Kidney (tissue), 14 donors: ENCODE results near the gene CYP2W1. TPM values are rescaled to one million over a fixed set of nuclear protein-coding genes. Genes with fewer than 3 reads are reported as not detected.
"Not testable (repeated sequence)": the region's sequence is repeated elsewhere in the genome, so short reads cannot be mapped to it uniquely, and the experiment has no call there.

Experiments used
- DNase-seq, 5 donors: peaks; one replicate each; pipeline ENCODE4 v3.0.0-alpha.2; 2013 to 2020
- FAIRE-seq: peaks from 2 replicates; lab custom pipeline; 2012; peaks lifted over from hg19 to GRCh38; lab: Jason Lieb, UNC
- H3K27ac ChIP-seq, 2 donors: one replicate each; pipeline ENCODE4 v1.7.0; 2013; ENCODE audit warnings: low read depth in 2 of 2, low read length in 2 of 2, inconsistent platforms in 1 of 2
- H3K27me3 ChIP-seq: one replicate; pipeline ENCODE4 v1.7.1; 2013; ENCODE audit warnings: low read length, inconsistent platforms; ENCODE audit not compliant: control insufficient read depth, insufficient read depth
- H3K36me3 ChIP-seq, 3 donors: one replicate each; pipeline versions ENCODE4 v1.7.0 to v1.7.1; 2013; ENCODE audit warnings: low read length in 3 of 3, control low read depth in 1 of 3, inconsistent platforms in 1 of 3; ENCODE audit not compliant: insufficient read depth in 3 of 3, control insufficient read depth in 2 of 3
- H3K4me1 ChIP-seq, 3 donors: one replicate each; pipeline versions ENCODE4 v1.7.0 to v1.7.1; 2013; ENCODE audit warnings: low read length in 3 of 3, inconsistent platforms in 1 of 3, low read depth in 1 of 3; ENCODE audit not compliant: control insufficient read depth in 2 of 3, insufficient read depth in 2 of 3
- H3K4me3 ChIP-seq, 3 donors: one replicate each; pipeline versions ENCODE4 v1.7.0 to v1.8.1; 2013; ENCODE audit warnings: low read length in 3 of 3, control low read depth in 1 of 3, inconsistent platforms in 1 of 3
- H3K9ac ChIP-seq, 3 donors: one replicate each; pipeline versions ENCODE4 v1.7.0 to v1.7.1; 2013; ENCODE audit warnings: low read length in 3 of 3, control low read depth in 1 of 3, inconsistent platforms in 1 of 3
- H3K9me3 ChIP-seq, 3 donors: one replicate each; pipeline versions ENCODE4 v1.7.0 to v1.7.1; 2013; ENCODE audit warnings: low read length in 3 of 3, control low read depth in 1 of 3, inconsistent platforms in 1 of 3; ENCODE audit not compliant: control insufficient read depth in 2 of 3, insufficient read depth in 1 of 3
- CTCF ChIP-seq: IDR thresholded peaks from 3 replicates; pipeline ENCODE4 v1.5.1; 2012; ENCODE audit warnings: mild to moderate bottlenecking, moderate library complexity, borderline replicate concordance; ENCODE audit not compliant: insufficient read depth; ENCODE audit errors: extremely low read depth
- intact Hi-C: fragments of 100-400 bp; cut with DNase I; formaldehyde crosslinking; loops from one replicate; pipeline ENCODE4 v1.11.1; 2022
- polyA plus RNA-seq: library from polyadenylated mRNA; stranded (reverse); fragments of 350-450 nt; fragmentation: Illumina TruSeq; extraction: RNeasy Lipid Tissue Mini Kit (QIAGEN cat#74804); gene quantifications from one replicate; pipeline ENCODE4 v1.2.3, GENCODE V29; 2014; ENCODE audit warnings: low read depth, low replicate concordance; ENCODE audit not compliant: insufficient read depth
- total RNA-seq: library from RNA; stranded (reverse); fragmentation: NEBNext Ultra II Directional; extraction: Animal tissue kit (Norgen Biotek cat#: 25700); gene quantifications from one replicate; pipeline ENCODE4 v1.2.1, GENCODE V29; 2021
- donor health status: control.
- donor health status: control.
- donor health status: control.
- donor health status: control.
- donor health status: control.
- donor health status: DM: yes; HTN: yes; CAD: no.
- donor health status: Normal renal cell carcinoma (clear cell type).

CYP2W1 gene
- total and polyA plus RNA-seq, 2 donors from 2014 or later = 0.13 to 0.17 TPM

- H3K9ac ChIP-seq = no peak overlapping the region
- no peak for TF ChIP-seq CTCF
- peak in 2 of 5 donors; percentile 33 to 59 for DNase-seq
- H3K36me3 ChIP-seq = no peaks in the 10 kb centered on the region
- no peak overlapping the region for H3K27ac ChIP-seq
- no peaks in the 10 kb centered on the region for H3K4me1 ChIP-seq
- intact Hi-C loops = no loop called here
- peaks cover 0 to 6% (median 0%) of the 10 kb centered on the region in 3 donors for H3K9me3 ChIP-seq
- H3K27me3 ChIP-seq = no peaks in the 10 kb centered on the region
- H3K4me3 ChIP-seq = no peak overlapping the region
- no peak for FAIRE-seq
Measured at GRCh38 chr7:938546-939185, 44.3 kb upstream of the CYP2W1 start.

GRCh38 chr7:939843-940242 lies 43.1 kb upstream of the CYP2W1 start:
- Histone ChIP-seq H3K9ac (no peak overlapping the region), H3K9me3 (peaks cover 0 to 6% (median 0%) of the 10 kb centered on the region in 3 donors), H3K4me3 (no peak overlapping the region), H3K27ac (no peak overlapping the region), H3K27me3 (no peaks in the 10 kb centered on the region), H3K4me1 (peaks cover 0 to 1% (median 0%) of the 10 kb centered on the region in 3 donors), H3K36me3 (no peaks in the 10 kb centered on the region)
- no peak for TF ChIP-seq CTCF
- peak in 1 of 5 donors; percentile 18 for DNase-seq
- FAIRE-seq = no peak
- intact Hi-C loops = no loop called here

- Histone ChIP-seq H3K27me3 (no peaks in the 10 kb centered on the region), H3K27ac (no peak overlapping the region), H3K9me3 (peaks cover 0 to 6% (median 0%) of the 10 kb centered on the region in 3 donors), H3K36me3 (no peaks in the 10 kb centered on the region), H3K4me1 (peaks cover 0 to 4% (median 0%) of the 10 kb centered on the region in 3 donors), H3K4me3 (no peak overlapping the region), H3K9ac (no peak overlapping the region)
- FAIRE-seq (no peak), DNase-seq (no peak)
- TF ChIP-seq CTCF = no peak
- intact Hi-C loops = no loop called here
Measured at GRCh38 chr7:940599-941408, 42.2 kb upstream of the CYP2W1 start.

- H3K36me3 ChIP-seq, H3K27me3 ChIP-seq, intact Hi-C loops, H3K4me3 ChIP-seq, H3K9me3 ChIP-seq, H3K27ac ChIP-seq, FAIRE-seq, H3K9ac ChIP-seq, H3K4me1 ChIP-seq: not testable (repeated sequence)
- DNase-seq = peak in 2 of 5 donors; percentile 9 to 16
Measured at GRCh38 chr7:943793-944192, 39.2 kb upstream of the CYP2W1 start.
